Activated CD8-positive, alpha-beta T cell treated with anti-CD3 and anti-CD28 coated beads, Interleukin-2, amount 10 ng/mL, durations not matched to agents 7 days and 5 days (primary cell): ENCODE measurements around the gene USP28. TPM values are rescaled to one million over a fixed set of nuclear protein-coding genes. Genes with fewer than 3 reads are reported as not detected.

Experiments used
- ATAC-seq: fragments of 150-1000 bp; cut with Tn5 transposase; one replicate; pipeline ENCODE4 v1.10.0; 2021; ENCODE audit warnings: moderate library complexity
- CTCF ChIA-PET: fragments of 350-600 bp; sonication (Branson Sonifier 250); formaldehyde crosslinking; loops from one replicate; lab custom pipeline; 2021; ENCODE audit warnings: antibody characterized with exemption; lab: Charles Lee
- POLR2A ChIA-PET: fragments of 350-600 bp; sonication (Branson Sonifier 250); formaldehyde crosslinking; loops from one replicate; lab custom pipeline; 2021; ENCODE audit warnings: antibody characterized with exemption; lab: Charles Lee
- DNase-seq: peaks from one replicate; pipeline ENCODE4 v3.0.0-alpha.2; 2020
- H3K27ac Mint-ChIP-seq: one replicate; pipeline ENCODE4 v1.8.0; 2021; ENCODE audit warnings: mild to moderate bottlenecking, mixed read lengths
- H3K27me3 Mint-ChIP-seq: one replicate; pipeline ENCODE4 v1.8.0; 2021; ENCODE audit warnings: low read depth, mixed read lengths
- H3K36me3 Mint-ChIP-seq: one replicate; pipeline ENCODE4 v1.8.0; 2021; ENCODE audit warnings: low read depth, mixed read lengths
- H3K4me1 Mint-ChIP-seq: one replicate; pipeline ENCODE4 v1.8.0; 2021; ENCODE audit warnings: low read depth, mixed read lengths
- H3K4me3 Mint-ChIP-seq: one replicate; pipeline ENCODE4 v1.8.0; 2021; ENCODE audit warnings: mild to moderate bottlenecking, mixed read lengths
- H3K9me3 Mint-ChIP-seq: one replicate; pipeline ENCODE4 v1.8.0; 2022; ENCODE audit warnings: mixed read lengths; ENCODE audit not compliant: insufficient read depth
- total RNA-seq, 2 experiments: library from RNA; stranded (reverse); gene quantifications; one replicate each; pipeline ENCODE4 v1.2.3, GENCODE V29; 2021

Gene USP28
- total RNA-seq, 2 experiments from 2014 or later: 46.8 to 53.0 TPM

GRCh38 chr11:113833151-113833550 is 42.2 kb downstream of the USP28 start:
- ATAC-seq (no peak), DNase-seq (no peak)
- ChIA-PET CTCF (interaction anchor here (1.3 to 2.4 kb wide), 4 partner anchors 9 to 37 kb away, joined by 3 to 9 read pairs (median 3); no protein-coding TSS in a partner anchor), POLR2A (no interaction called here)
- Mint-ChIP-seq H3K27me3 (no peaks in the 10 kb centered on the region), H3K36me3 (peaks cover 17% of the 10 kb centered on the region), H3K27ac (no peak overlapping the region), H3K4me3 (no peak overlapping the region), H3K4me1 (no peaks in the 10 kb centered on the region), H3K9me3 (no peaks in the 10 kb centered on the region)

- ChIA-PET POLR2A (no interaction called here), CTCF (interaction anchor here (0.7 to 2.4 kb wide), 3 partner anchors 11 to 35 kb away, joined by 3 to 9 read pairs (median 3); no protein-coding TSS in a partner anchor)
- Mint-ChIP-seq H3K4me3 (no peak overlapping the region), H3K36me3 (peaks cover 27% of the 10 kb centered on the region), H3K27ac (no peak overlapping the region), H3K9me3 (no peaks in the 10 kb centered on the region), H3K27me3 (no peaks in the 10 kb centered on the region), H3K4me1 (no peaks in the 10 kb centered on the region)
- no peak for DNase-seq
- no peak for ATAC-seq
Measured at GRCh38 chr11:113831314-113831713, 44.1 kb downstream of the USP28 start.

GRCh38 chr11:113829751-113830150 is 45.6 kb downstream of the USP28 start:
- ChIA-PET POLR2A (no interaction called here), CTCF (interaction anchor here (0.9 kb wide), 1 partner anchor 23 kb away, joined by 3 read pairs; no protein-coding TSS in a partner anchor)
- Mint-ChIP-seq H3K36me3 (peaks cover 34% of the 10 kb centered on the region), H3K9me3 (no peaks in the 10 kb centered on the region), H3K4me3 (no peak overlapping the region), H3K27ac (no peak overlapping the region), H3K27me3 (no peaks in the 10 kb centered on the region), H3K4me1 (no peaks in the 10 kb centered on the region)
- no peak for DNase-seq
- no peak for ATAC-seq

- Mint-ChIP-seq H3K36me3 (peaks cover 39% of the 10 kb centered on the region), H3K27ac (no peak overlapping the region), H3K4me1 (no peaks in the 10 kb centered on the region), H3K27me3 (no peaks in the 10 kb centered on the region), H3K9me3 (no peaks in the 10 kb centered on the region), H3K4me3 (no peak overlapping the region)
- DNase-seq (no peak), ATAC-seq (no peak)
- ChIA-PET CTCF (interaction anchor here (1.3 kb wide), 1 partner anchor 435 kb away, joined by 3 read pairs; no protein-coding TSS in a partner anchor), POLR2A (no interaction called here)
Measured at GRCh38 chr11:113828191-113828590, 47.2 kb downstream of the USP28 start.

- no peaks in the 10 kb centered on the region for H3K27me3 Mint-ChIP-seq
- H3K27ac Mint-ChIP-seq: no peak overlapping the region
- peaks cover 45% of the 10 kb centered on the region for H3K36me3 Mint-ChIP-seq
- ChIA-PET POLR2A (no interaction called here), CTCF (interaction anchor here (1.3 kb wide), 1 partner anchor 435 kb away, joined by 3 read pairs; no protein-coding TSS in a partner anchor)
- H3K9me3 Mint-ChIP-seq: no peaks in the 10 kb centered on the region
- no peak for ATAC-seq
- H3K4me3 Mint-ChIP-seq: no peak overlapping the region
- DNase-seq: no peak
- H3K4me1 Mint-ChIP-seq: no peaks in the 10 kb centered on the region
Measured at GRCh38 chr11:113827477-113827876, 47.9 kb downstream of the USP28 start.

GRCh38 chr11:113818426-113818825 is 56.9 kb downstream of the USP28 start:
- POLR2A ChIA-PET: no interaction called here
- peaks cover 46% of the 10 kb centered on the region for H3K36me3 Mint-ChIP-seq
- no peak overlapping the region for H3K4me3 Mint-ChIP-seq
- no peak for DNase-seq
- no peaks in the 10 kb centered on the region for H3K27me3 Mint-ChIP-seq
- no peaks in the 10 kb centered on the region for H3K4me1 Mint-ChIP-seq
- H3K9me3 Mint-ChIP-seq: no peaks in the 10 kb centered on the region
- no peak for ATAC-seq
- H3K27ac Mint-ChIP-seq: no peak overlapping the region
- CTCF ChIA-PET: no interaction called here

GRCh38 chr11:113817626-113818025 is 57.7 kb downstream of the USP28 start:
- H3K36me3 Mint-ChIP-seq: peaks cover 43% of the 10 kb centered on the region
- H3K27ac Mint-ChIP-seq: no peak overlapping the region
- H3K4me3 Mint-ChIP-seq: no peak overlapping the region
- ChIA-PET CTCF (interaction anchor here (1.5 to 2.2 kb wide), 2 partner anchors 21 to 444 kb away, joined by 6 to 8 read pairs; no protein-coding TSS in a partner anchor), POLR2A (no interaction called here)
- ATAC-seq (no peak), DNase-seq (no peak)
- no peaks in the 10 kb centered on the region for H3K27me3 Mint-ChIP-seq
- no peaks in the 10 kb centered on the region for H3K4me1 Mint-ChIP-seq
- no peaks in the 10 kb centered on the region for H3K9me3 Mint-ChIP-seq

- ChIA-PET POLR2A (no interaction called here), CTCF (interaction anchor here (1.5 to 2.2 kb wide), 2 partner anchors 20 to 444 kb away, joined by 6 to 8 read pairs; no protein-coding TSS in a partner anchor)
- ATAC-seq (no peak), DNase-seq (no peak)
- no peak overlapping the region for H3K4me3 Mint-ChIP-seq
- no peaks in the 10 kb centered on the region for H3K9me3 Mint-ChIP-seq
- no peaks in the 10 kb centered on the region for H3K4me1 Mint-ChIP-seq
- peaks cover 45% of the 10 kb centered on the region for H3K36me3 Mint-ChIP-seq
- H3K27me3 Mint-ChIP-seq: no peaks in the 10 kb centered on the region
- H3K27ac Mint-ChIP-seq: no peak overlapping the region
Measured at GRCh38 chr11:113817162-113817561, 58.2 kb downstream of the USP28 start.

- DNase-seq (no peak), ATAC-seq (no peak)
- no peaks in the 10 kb centered on the region for H3K9me3 Mint-ChIP-seq
- CTCF ChIA-PET: interaction anchor here (1.0 to 1.2 kb wide), 3 partner anchors 9 to 18 kb away, joined by 3 read pairs; no protein-coding TSS in a partner anchor
- peaks cover 41% of the 10 kb centered on the region for H3K36me3 Mint-ChIP-seq
- no peak overlapping the region for H3K4me3 Mint-ChIP-seq
- no peaks in the 10 kb centered on the region for H3K4me1 Mint-ChIP-seq
- no peak overlapping the region for H3K27ac Mint-ChIP-seq
- H3K27me3 Mint-ChIP-seq: no peaks in the 10 kb centered on the region
- POLR2A ChIA-PET: no interaction called here
Measured at GRCh38 chr11:113814181-113814580, 61.2 kb downstream of the USP28 start.

- Mint-ChIP-seq H3K4me3 (no peak overlapping the region), H3K4me1 (no peaks in the 10 kb centered on the region), H3K9me3 (no peaks in the 10 kb centered on the region), H3K27ac (no peak overlapping the region), H3K27me3 (no peaks in the 10 kb centered on the region), H3K36me3 (peaks cover 50% of the 10 kb centered on the region)
- ChIA-PET CTCF (no interaction called here), POLR2A (no interaction called here)
- ATAC-seq (no peak), DNase-seq (no peak)
Measured at GRCh38 chr11:113808931-113809330, 66.4 kb downstream of the USP28 start.

- Mint-ChIP-seq H3K27me3 (no peaks in the 10 kb centered on the region), H3K27ac (no peak overlapping the region), H3K4me1 (no peaks in the 10 kb centered on the region), H3K9me3 (no peaks in the 10 kb centered on the region), H3K36me3 (peaks cover 57% of the 10 kb centered on the region), H3K4me3 (no peak overlapping the region)
- ATAC-seq: peak; percentile 69
- CTCF ChIA-PET: interaction anchor here (0.6 to 2.8 kb wide), 7 partner anchors 10 to 456 kb away, joined by 3 to 11 read pairs (median 4); no protein-coding TSS in a partner anchor
- peak; percentile 35 for DNase-seq
- POLR2A ChIA-PET: no interaction called here
Measured at GRCh38 chr11:113806406-113806805, 69.0 kb downstream of the USP28 start.

GRCh38 chr11:113805640-113806039 is 69.7 kb downstream of the USP28 start:
- no peak overlapping the region for H3K27ac Mint-ChIP-seq
- CTCF ChIA-PET: interaction anchor here (0.6 to 2.8 kb wide), 5 partner anchors 9 to 457 kb away, joined by 3 to 11 read pairs (median 6); no protein-coding TSS in a partner anchor

More at GRCh38 chr11:113805640-113806039, 69.7 kb downstream of the USP28 start:
- H3K4me3 Mint-ChIP-seq: no peak overlapping the region
- ATAC-seq (no peak), DNase-seq (no peak)
- POLR2A ChIA-PET: interaction anchor here (0.7 kb wide), 1 partner anchor 18 kb away, joined by 3 read pairs; no protein-coding TSS in a partner anchor
- H3K27me3 Mint-ChIP-seq: no peaks in the 10 kb centered on the region
- no peaks in the 10 kb centered on the region for H3K4me1 Mint-ChIP-seq
- H3K36me3 Mint-ChIP-seq: peaks cover 56% of the 10 kb centered on the region
- H3K9me3 Mint-ChIP-seq: no peaks in the 10 kb centered on the region
